ENCODE data around the gene XKR7.
"Not testable (repeated sequence)": the region's sequence is repeated elsewhere in the genome, so short reads cannot be mapped to it uniquely, and the experiment has no call there.

The XKR7 gene

DNA sequence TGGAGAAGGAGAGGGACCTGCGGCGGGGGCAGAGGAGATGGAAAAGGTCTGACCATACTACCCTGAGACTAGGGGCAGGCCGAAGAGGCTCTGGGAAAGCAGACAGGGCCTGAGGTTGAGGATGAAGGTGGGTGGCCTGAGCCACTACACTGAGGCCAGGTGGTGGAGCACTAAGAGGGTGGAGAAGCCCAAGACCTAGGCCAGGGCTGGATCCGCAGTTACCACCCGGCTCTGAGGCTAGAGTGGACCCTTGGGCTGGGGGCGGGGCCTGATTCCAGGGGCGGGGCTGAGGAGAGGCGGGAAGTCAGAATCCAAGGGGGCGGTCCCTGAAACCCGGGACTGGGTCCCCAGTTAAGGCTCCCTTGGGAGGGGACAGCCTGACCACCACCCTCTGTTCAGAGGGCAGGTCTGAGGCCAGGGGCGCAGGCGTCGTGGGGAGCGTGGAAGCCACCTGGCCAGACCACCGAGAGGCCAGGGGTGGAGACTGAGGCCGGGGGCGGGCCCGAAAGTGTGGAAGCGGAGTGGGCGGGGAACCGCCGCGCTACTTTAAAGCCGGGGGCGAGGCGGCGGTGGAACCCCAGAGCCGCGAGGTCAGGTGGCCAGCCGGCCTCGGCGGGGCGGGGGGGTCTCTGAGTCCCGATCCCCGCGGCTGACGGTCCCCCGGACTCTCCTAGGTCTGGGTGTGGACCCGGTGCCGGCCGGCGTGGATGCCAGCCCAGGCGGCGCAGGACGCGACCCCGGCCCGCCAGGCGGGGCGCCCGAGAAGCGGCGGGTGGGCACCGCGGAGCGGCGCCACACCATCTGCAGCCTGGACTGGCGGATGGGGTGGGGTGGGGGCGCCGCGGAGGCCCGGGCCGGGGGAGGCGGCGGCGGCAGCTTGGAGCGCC lies 50.6 kb downstream of the XKR7 start:
- peak in 1 of 2 experiments; percentile 17 for DNase-seq

DNA sequence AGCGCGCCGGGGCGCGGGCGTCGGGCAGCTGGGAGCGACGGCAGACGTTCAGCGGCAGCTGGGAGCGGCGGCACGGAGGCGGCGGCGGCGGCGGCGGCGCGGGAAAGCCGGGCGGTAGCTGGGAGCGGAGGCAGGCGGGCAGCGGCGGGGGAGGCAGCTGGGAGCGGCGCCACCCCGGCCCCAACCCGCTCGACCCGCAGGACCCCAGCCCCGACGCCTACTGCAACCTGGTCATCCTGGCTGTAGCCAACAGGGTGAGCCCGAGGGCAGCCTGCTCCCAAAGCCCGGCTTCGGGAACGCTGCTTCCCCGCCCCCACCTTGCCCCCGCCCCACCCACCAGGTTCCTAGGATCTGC lies 51.2 kb downstream of the XKR7 start:
- no peak for DNase-seq

DNA sequence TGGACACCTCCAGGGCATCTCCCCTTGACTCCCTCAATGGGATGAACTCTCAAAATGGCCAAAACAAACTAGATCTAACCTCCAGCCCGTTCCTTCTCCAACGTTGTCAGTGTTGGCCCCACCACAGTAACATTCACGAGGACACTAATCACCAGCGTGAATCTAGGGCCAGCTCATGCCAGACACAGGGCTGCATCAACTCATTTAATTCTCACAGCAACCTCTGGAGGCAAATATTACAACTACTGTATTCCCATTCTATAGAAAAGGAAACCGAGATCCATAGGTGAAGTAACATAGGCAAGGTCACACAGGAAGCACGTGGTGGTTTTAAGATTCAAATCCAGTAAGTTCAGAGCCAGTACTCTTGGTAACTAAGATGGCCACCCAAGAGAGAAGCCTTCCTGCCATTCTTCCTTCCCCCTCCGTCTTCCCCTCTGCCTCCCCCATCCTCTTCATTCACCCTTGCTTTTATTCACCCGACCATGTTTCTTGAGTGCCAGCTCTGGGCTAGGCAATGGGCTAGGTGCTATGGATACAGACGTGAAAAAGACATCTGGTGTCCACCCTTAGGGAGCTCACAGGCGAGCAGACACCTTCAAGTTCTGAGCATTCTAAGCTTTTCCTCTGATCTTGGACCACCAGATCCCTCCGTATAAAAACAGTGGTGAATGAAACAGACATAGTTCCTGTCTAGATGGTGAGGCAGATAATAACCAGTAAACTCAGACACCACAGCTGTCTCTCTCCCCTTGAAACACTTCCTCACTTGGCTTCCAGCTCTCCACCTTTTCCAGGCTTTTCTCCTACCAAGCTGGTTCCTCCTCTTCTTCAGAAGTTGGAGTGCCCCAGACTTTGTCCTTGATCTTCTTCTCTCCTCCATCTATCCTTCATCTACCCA lies 51.9 kb downstream of the XKR7 start:
- no peak for DNase-seq

DNA sequence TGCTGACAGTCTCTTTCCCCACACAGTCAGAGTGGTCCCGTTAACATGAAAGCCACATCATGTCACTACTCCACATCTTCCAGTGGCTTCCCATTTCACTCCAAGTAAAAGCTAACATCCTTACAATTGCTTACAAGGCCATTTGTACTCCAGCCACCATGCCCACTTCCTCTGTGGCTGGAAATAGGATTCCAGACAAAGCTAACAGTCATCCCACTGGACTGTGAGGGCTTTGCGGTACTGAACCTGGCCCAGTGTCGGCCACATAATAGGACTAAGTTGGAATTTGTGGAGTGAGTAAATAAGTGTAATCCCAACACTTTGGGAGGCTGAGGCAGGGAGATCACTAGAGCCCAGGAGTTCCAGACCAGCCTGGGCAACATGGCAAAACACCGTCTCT lies 53.1 kb downstream of the XKR7 start:
- no peak for DNase-seq

DNA sequence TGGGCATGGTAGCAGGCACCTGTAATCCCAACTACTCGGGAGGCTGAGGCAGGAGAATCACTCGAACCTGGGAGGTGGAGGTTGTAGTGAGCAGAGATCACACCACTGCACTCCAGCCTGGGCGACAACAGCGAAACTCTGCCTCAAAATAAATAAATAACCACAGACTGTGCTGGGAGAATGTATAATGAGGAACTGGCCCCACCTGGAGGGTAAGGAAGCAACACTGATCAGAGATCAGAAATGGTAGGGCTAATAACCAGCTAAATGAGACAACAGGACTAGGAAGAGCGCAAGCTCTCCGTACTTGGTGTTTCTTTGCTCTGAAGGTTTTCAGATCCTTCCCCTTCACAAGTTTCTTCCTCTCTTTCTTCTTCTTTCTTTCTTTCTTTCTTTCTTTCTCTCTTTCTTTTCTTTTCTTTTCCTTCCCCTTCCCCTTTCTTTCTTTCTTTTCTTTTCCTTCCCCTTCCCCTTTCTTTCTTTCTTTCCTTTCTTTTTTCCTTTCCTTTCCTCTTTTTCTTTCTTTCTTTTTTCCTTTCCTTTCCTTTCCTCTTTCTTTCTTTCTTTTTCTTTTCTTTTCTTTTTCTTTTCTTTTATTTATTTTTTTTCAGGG lies 56.8 kb downstream of the XKR7 start:
- no peak for DNase-seq

DNA sequence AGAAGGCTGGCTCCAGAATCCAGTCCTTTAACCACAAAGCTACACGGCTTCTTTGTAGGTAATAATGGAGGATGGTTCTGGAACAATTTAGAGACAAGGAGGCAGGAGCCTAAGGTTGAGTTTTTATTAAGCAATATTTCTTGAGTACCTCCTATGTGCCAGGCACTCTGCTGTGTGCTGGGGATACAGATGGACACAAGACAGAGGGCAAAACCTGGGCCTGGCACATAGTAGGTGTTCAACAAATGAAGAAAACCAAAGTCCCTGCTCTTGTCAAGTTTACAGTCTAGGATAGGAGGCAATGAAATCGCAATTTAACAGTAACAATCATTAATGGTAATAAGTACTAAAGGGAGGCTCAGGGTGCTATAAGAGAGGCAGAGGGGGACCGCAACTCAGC lies 59.7 kb downstream of the XKR7 start:
- DNase-seq = no peak

DNA sequence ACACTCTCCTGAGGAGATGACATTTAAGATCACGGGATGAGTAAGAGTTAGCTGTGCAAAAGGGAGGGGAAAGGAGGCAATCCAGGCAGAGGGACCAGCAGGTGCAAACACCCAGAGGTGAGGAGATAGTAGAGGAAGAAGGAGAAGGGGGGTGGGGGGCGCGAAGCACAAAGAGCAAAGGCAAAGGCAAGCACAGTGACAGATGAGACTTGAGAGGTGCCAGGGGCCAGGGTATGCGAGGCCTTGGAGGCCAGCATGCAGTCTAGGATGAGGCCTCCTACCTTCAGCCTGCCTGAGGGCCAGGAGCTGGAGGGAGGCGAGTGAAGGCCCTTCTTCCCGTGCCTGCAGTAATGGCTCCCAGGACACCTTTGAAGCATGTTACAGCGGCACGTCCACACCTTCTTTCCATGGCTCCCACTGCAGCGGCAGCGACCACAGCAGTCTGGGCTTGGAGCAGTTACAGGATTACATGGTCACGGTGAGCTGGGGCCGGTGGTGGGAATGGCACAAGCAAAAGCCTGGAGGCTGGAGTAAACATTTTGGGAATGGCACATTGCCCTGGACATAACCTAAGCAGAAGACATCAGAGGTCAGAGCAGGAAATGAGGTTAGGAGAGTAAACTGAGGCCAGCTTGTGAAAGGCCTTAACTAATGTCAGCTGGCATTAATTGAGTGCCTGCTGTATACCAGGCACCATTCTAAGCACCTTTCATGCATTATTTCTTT lies 60.9 kb downstream of the XKR7 start:
- DNase-seq = no peak

DNA sequence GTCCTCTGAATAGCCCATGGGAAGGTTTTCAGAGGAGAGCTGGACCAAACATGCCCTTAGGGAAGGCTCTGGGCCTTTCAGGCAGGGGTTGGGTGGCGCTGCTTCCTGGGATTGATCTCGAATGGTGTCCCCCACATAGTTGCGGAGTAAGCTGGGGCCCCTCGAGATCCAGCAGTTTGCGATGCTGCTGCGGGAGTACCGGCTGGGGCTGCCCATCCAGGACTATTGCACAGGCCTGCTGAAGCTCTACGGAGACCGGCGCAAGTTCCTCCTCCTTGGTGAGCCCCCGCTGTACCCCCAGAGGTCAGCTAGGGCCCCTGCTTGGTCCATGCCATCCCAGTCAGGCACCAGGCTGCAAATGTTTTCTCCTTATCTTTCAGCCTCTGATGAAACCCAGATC lies 61.6 kb downstream of the XKR7 start:
- no peak for DNase-seq

DNA sequence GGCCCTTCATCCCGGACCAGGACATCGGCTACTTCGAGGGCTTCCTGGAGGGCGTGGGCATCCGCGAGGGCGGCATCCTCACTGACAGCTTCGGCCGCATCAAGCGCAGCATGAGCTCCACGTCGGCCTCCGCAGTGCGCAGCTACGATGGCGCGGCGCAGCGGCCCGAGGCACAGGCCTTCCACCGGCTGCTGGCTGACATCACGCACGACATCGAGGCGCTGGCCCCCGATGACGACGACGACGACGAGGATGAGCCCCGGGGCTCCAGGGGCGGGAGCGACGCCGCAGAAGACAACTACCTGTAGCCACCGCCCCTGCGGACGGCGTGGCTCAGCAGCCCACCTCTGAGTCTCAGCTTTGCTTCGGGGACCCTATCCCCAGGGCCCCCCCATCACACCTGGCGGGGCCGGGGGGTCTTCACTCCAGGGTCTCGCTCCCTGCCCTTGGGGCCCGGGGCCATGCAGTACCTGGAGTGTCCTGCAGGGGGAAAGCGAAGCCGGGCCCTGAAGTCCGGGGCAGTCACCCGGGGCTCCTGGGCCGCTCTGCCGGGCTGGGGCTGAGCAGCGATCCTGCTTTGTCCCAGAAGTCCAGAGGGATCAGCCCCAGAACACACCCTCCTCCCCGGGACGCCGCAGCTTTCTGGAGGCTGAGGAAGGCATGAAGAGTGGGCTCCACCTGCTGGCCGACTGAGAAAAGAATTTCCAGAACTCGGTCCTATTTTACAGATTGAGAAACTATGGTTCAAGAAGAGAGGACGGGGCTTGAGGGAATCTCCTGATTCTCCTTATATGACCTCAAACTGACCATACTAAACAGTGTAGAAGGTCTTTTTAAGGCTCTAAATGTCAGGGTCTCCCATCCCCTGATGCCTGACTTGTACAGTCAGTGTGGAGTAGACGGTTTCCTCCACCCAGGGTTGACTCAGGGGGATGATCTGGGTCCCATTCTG lies 63.3 kb downstream of the XKR7 start:
- DNase-seq = peak; percentile 58 to 69

DNA sequence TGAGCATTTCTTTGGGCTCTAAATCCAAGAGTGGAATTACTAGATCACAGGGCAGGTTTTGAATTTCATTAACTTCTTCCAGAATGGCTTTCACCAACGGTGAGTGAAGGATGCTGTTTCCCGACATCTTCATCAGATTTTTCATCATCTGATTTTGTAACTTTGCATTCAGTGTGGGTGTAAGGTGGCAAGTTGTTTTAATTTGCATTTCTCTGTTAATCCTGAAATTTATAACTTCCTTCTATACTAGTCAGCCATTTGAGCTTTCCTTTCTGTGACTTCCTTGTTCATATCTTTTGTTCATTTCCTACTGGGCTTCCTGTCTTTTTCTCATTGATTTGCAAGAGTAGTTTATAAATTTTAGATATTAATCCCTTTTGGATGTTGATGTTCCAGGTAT lies 65.4 kb downstream of the XKR7 start:
- no peak for DNase-seq

DNA sequence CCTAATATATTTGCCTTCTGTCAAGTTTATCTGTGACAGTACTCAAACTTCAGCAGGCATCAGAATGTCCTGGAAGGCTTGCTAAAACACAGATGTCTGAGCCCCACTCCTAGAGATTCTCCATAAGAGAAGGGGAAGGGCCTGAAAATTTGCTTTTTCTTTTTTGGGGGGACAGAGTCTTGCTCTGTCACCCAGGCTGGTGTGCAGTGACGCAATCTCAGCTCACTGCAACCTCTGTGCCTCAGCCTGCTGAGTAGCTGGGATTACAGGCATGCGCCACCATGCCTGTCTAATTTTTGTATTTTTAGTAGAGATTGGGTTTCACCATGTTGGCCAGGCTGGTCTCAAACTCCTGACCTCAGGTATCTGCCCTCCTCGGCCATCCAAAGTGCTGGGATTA lies 65.8 kb downstream of the XKR7 start:
- DNase-seq = not testable (repeated sequence)

DNA sequence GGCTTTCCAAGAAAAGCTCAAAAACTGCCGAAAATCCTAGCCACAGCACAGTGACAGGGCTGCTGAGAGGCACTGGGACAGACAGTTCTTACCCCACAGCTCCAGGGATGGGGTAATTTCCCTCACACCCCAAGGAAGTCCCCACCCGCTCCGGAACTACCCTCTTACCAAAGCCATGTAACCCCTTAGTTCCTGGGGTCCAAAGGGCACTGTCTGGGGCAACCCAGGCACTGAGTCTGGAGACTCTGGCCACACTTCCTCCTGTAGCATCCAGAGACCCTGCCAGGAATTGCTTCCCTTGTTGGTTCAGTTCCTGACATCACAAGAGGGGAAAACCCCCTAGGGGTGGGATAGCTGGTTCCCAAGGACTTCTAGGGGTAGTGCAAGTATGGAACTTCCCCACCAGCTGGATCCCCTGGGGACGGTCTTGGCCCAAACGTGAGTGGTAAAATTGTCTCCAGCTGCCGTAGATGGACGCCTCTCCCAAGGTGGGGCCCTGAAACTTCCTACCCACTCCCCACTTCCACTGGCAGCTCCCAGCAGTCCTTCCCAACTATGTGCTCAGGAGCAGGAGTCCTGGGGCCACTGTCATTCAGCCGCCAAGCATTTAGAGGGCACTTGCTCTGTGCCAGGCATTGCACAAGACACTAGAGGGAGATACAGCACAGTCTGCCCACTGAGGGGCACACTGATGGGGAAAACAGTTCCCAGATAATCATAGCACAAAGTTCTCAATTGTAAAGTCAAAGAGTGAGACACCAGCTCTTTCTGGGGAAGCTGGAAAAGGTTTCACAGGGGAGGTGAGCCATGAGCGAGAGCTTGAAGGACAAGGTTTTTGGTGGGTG lies 66.9 kb downstream of the XKR7 start:
- peak; percentile 52 to 65 for DNase-seq

DNA sequence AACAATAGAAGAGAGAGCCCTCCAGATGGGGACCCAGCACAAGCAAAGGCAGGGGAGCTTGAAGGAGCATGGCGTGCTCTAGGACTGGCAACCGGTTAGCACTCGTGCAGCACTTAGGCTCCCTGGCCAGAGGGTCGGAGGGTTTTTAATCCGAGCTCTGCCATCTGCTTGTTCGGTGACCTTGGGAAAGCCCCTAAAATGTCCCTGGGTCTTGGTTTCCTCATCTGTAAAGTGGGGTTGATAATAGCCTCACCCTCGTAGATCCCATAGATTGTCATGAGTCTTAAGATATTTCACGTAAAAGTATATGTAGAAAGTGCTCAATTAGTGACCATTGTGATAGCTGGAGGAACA lies 67.5 kb downstream of the XKR7 start:
- no peak for DNase-seq

DNA sequence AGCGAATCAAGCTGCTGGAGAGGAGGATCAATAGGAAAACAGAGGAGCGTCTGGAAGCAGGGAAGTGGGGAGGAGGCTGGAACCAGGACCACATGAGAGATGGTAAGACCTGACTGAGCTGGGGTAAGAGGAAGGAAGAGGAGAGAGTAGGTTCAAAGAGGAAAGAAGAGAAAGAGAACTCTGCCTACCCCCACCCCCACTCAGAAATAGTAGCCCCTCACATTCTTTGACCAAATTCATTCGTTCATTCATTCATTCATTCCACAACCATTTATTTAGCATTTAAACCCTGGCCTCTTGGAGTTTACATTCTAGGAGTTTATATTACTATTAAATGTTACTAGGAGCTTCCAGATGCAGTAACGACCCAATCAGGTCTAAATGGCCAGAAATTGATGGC lies 68.3 kb downstream of the XKR7 start:
- no peak for DNase-seq

DNA sequence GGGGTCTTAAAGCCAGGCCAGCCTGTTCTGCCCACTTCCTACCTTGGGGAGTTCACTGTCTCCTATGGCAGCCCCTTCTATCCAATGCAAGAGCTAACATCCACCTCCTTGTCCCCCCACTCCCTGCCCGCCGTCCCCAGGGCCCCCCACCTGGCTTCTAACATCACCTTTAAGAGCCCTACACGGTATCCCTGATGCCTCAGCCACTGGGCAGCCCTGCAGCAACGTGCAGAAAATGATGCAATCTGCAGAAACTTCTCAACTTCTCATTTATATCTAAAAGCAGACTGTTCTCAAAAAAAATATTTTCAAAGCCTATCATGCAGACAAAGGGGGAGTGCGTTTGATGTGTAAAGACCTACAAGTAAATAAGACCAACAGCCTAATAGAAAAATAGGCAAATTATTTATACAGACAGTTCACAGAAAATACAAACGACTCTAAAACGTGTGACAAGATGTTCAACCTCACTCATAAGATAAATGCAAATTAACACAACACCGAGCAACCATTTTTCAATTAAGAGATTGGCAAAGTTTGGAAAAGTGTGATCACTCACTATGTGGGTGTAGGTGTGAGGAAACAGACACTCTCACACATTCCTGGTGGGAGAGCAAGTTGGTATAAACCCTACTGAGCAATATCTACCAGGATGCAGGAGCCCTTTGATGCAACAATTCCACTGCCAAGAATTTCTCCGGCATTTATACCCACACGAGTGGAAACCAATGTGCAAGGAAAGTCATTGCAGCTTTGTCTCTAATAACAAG lies 69.0 kb downstream of the XKR7 start:
- DNase-seq = no peak

DNA sequence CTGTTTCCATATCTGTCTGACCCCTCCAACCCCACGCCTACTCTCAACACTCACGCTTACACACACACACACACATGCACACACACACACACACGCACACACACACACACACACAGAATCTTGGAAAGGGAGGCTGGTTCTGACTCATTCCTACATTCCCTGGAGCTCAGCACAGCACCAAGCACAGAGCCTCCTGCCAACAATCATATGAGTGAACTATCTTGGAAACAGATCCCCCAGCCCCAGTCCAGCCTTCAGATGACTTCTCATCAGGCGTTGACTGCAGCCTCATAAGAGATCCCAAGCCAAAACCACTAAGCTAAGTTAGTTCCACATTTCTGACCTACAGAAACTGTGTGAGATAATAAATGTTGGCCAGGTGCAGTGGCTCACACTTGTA lies 70.0 kb downstream of the XKR7 start:
- no peak for DNase-seq

DNA sequence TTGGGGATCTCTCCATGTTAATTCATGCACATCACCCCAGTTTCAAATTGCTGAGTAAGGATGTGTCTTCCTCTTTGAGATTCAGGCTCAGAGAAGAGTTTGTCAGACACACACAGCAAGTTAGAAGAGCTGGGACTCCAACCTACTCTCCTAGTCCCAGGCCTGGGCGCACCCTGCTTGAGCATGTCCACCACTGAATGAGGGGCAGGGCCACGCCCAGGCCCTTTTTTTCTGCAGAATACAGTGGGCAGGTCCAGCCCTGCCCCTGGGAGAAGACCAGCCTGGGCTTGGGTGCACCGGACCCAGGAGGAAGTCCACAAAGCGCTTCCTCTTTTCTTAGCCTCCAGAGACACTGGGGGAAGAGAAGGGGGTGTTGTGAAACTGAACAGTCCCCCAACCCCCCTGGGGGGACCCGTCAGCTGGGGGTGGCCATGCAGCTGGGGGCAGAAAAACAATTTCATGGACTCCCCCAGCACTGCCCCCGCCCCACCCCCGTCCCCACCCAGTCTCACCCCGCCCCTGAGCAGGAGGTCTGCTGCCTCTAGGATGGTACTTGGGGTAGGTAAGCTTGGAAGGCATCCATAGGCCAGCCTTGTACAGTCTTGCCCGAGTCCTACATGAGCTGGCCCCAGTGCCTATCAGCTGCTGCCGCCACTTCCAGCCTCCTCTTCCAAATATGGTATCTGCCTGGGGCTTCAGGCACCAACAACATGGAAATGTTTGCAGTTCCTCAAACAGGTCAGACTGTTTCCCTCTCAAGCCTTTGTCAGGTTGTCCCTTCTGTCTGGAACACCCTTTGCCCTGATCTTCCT lies 72.4 kb downstream of the XKR7 start:
- peak; percentile 81 to 88 for DNase-seq

DNA sequence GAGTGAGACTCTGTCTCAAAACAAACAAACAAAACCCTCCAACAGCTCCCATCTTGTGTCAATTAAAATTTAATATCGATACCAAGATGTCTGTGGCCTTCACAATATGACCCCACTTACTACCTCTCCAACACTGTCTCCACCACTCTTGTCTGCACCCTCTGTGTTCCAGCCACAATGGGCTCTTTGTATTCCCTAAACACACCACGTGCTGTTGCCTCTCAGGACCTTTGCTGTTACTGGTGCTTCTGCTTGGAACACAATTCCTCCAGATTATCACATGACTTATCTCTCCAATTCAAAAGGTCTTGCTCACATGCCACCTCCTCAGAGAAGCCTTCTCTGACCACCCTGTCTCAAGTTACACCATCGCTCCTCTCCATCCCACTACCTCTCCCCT lies 78.0 kb downstream of the XKR7 start:
- DNase-seq = no peak

DNA sequence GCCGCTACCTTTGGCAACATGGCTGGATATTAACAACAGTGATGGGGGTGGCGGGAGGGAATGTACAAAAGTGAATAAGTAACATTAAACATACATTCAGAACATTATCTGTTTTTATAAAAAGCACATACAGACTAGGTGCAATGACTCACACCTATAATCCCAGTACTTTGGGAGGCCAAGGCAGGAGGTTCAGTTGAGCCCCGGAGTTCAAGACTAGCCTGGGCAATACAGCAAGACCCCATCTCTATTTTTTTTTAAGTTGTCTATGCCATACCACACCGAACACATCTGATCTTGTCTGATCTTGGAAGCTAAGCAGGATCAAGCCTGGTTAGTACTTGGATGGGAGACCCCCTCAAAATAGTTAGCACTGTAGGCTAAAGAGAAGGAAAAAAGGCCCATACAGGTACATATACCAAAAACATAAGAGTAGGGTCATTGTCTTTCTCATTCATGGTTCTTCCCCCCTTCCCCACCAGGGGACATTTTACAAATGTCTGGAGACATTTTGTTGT lies 82.4 kb downstream of the XKR7 start:
- no peak for DNase-seq

All from Kasumi-1 (cell line).